ENCODE measurements around the gene DCST1. TPM values are rescaled to one million over a fixed set of nuclear protein-coding genes. Genes with fewer than 3 reads are reported as not detected.

The DCST1 gene
- polyA plus RNA-seq, 2 of the 4 experiments (the other 2 are of a cell fraction), result 0.06 TPM; not detected in 1

- FAIRE-seq, result no peak
- ChIA-PET POLR2A (no interaction called here), CTCF (interaction anchor here (0.6 to 27.3 kb wide), 4 partner anchors 12 to 25 kb away, joined by 4 to 350 read pairs (median 162); partner anchors contain the start of genes ADAM15 and EFNA4)
- H3K4me2 ChIP-seq, result no peak overlapping the region
- no peaks in the 10 kb centered on the region for H3K9me3 ChIP-seq
- no peak overlapping the region for H3K27ac ChIP-seq
- WGBS (ENCODE audit: missing lambda C conversion rate), result 59% methylated on average over 7 of the region's 7 CpGs
- no peak overlapping the region for H3K4me3 ChIP-seq
- no peak for DNase-seq (ENCODE audit: low read depth in 1 of 2, low spot score in 1 of 2)
- ATAC-seq, result no peak
- H3K4me1 ChIP-seq, result 0 out of 3 replicates have a peak, but pooled peaks cover 12% of the 10 kb centered on the region
- TF ChIP-seq PHF8 (IDR thresholded peaks at IDR 0.05; ENCODE audit: borderline replicate concordance, low read depth), result no peak
- no peak for TF ChIP-seq RNF2 (IDR thresholded peaks at IDR 0.05; ENCODE audit: borderline replicate concordance, low read depth)
- no peak for TF ChIP-seq KDM1A (IDR thresholded peaks at IDR 0.05; ENCODE audit: low read depth)
- TF ChIP-seq TFCP2L1 (CRISPR knock-in tag; IDR thresholded peaks at IDR 0.05), result no peak
- no peak for TF ChIP-seq CTCF (IDR thresholded peaks at IDR 0.05)
- TF ChIP-seq HEYL (CRISPR knock-in tag; IDR thresholded peaks at IDR 0.05), result no peak
- TF ChIP-seq SREBF2 (IDR thresholded peaks at IDR 0.05), result no peak
Observed at GRCh38 chr1:155072531-155073289, 39.1 kb downstream of the DCST1 start.

- POLR2A ChIA-PET, result no interaction called here
- no peak for FAIRE-seq
- H3K27ac ChIP-seq, result no peak overlapping the region
Observed at GRCh38 chr1:155073377-155074242, 40.0 kb downstream of the DCST1 start.

More at GRCh38 chr1:155073377-155074242, 40.0 kb downstream of the DCST1 start:
- 96% methylated on average over 3 of the region's 3 CpGs for WGBS (ENCODE audit: missing lambda C conversion rate)
- CTCF ChIA-PET, result interaction anchor here (17.9 to 27.3 kb wide), 2 partner anchors 11 to 15 kb away, joined by 319 to 350 read pairs; partner anchors contain the start of genes ADAM15 and EFNA4
- no peak overlapping the region for H3K4me3 ChIP-seq
- H3K4me2 ChIP-seq, result no peak overlapping the region
- TF ChIP-seq REST (IDR thresholded peaks at IDR 0.05), result no peak
- TF ChIP-seq CBX2 (IDR thresholded peaks at IDR 0.05; ENCODE audit: borderline replicate concordance, low read depth), result no peak
- TF ChIP-seq KDM1A (IDR thresholded peaks at IDR 0.05; ENCODE audit: low read depth), result no peak
- TF ChIP-seq PHF8 (IDR thresholded peaks at IDR 0.05; ENCODE audit: borderline replicate concordance, low read depth), result no peak
- TF ChIP-seq RNF2 (IDR thresholded peaks at IDR 0.05; ENCODE audit: borderline replicate concordance, low read depth), result no peak
- no peak for TF ChIP-seq CHD2 (IDR thresholded peaks at IDR 0.05; ENCODE audit: low read length, partially characterized antibody)
- TF ChIP-seq JUN (IDR thresholded peaks at IDR 0.05), result no peak
- no peak for TF ChIP-seq KDM5A (IDR thresholded peaks at IDR 0.05)
- TF ChIP-seq HMGXB4 (CRISPR knock-in tag; IDR thresholded peaks at IDR 0.05; ENCODE audit: borderline replicate concordance), result no peak
- TF ChIP-seq HOXB5 (CRISPR knock-in tag; IDR thresholded peaks at IDR 0.05), result no peak
- TF ChIP-seq TFCP2L1 (CRISPR knock-in tag; IDR thresholded peaks at IDR 0.05), result no peak
- no peak for TF ChIP-seq ELK1 (IDR thresholded peaks at IDR 0.05; ENCODE audit: low read depth, low read length)
- TF ChIP-seq MAX (IDR thresholded peaks at IDR 0.05), result no peak
- TF ChIP-seq CBX8 (IDR thresholded peaks at IDR 0.05), result no peak
- no peak for TF ChIP-seq RARB (CRISPR knock-in tag; IDR thresholded peaks at IDR 0.05)
- TF ChIP-seq HDAC2 (IDR thresholded peaks at IDR 0.05), result no peak
- H3K4me1 ChIP-seq, result 0 out of 3 replicates have a peak, but pooled peaks cover 15% of the 10 kb centered on the region
- ATAC-seq (no peak), DNase-seq (ENCODE audit: low read depth in 1 of 2, low spot score in 1 of 2) (no peak)
- no peaks in the 10 kb centered on the region for H3K9me3 ChIP-seq

Data from A549 (cell line).